ENCODE measurements around the gene PGAM2. TPM values are rescaled to one million over a fixed set of nuclear protein-coding genes. Genes with fewer than 3 reads are reported as not detected.

The PGAM2 gene
- total RNA-seq, 1 donor from 2014 or later = not detected

DNA sequence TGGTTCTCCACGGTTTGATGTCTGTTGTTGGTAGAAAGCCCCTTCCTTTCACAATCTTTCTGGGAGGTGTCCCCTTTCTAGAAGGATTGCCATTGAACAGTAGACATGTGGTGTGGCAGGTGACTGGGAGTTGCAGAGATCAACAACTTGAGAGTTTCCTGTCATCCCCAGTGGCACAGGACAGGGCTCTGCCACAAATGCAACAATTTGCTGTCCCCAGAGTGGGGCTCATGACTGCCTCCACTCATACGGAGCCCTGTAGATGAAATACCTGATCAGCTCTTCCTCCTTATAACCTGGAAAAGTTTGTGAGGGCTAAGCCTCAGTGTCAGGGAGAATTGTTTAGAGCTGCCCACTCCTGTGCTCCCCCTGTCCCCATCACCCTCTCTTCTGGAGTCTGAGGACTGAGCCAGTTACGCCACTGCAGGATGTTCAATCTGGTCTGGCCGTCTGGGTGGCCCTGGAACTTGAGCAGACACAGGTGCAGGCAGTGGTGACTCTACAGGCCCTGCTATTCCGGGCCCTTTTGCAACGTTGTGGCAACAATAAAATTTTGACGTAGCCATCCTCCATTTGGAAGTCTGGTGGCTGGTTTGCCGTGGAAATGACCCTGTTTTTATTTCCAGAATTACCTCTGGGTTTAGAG is 14.3 kb downstream of the PGAM2 start:
- H3K27ac ChIP-seq = peak overlapping the region; percentile 25
- peaks cover 49% of the 10 kb centered on the region for H3K4me1 ChIP-seq
- DNase-seq (ENCODE audit: extremely low spot score in 2 of 2) = no peak
- TF ChIP-seq POLR2AphosphoS5 (IDR thresholded peaks at IDR 0.05; ENCODE audit: insufficient read depth in 1 of 2, low read depth in 1 of 2) (no peak), POLR2A (IDR thresholded peaks at IDR 0.05) (no peak)
- TF ChIP-seq, protein P1, sequence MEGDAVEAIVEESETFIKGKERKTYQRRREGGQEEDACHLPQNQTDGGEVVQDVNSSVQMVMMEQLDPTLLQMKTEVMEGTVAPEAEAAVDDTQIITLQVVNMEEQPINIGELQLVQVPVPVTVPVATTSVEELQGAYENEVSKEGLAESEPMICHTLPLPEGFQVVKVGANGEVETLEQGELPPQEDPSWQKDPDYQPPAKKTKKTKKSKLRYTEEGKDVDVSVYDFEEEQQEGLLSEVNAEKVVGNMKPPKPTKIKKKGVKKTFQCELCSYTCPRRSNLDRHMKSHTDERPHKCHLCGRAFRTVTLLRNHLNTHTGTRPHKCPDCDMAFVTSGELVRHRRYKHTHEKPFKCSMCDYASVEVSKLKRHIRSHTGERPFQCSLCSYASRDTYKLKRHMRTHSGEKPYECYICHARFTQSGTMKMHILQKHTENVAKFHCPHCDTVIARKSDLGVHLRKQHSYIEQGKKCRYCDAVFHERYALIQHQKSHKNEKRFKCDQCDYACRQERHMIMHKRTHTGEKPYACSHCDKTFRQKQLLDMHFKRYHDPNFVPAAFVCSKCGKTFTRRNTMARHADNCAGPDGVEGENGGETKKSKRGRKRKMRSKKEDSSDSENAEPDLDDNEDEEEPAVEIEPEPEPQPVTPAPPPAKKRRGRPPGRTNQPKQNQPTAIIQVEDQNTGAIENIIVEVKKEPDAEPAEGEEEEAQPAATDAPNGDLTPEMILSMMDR (IDR thresholded peaks at IDR 0.05) = no peak
- peaks cover 0 to 59% of the 10 kb centered on the region in 2 donors for H3K36me3 ChIP-seq
- H3K9me3 ChIP-seq = no peaks in the 10 kb centered on the region
- intact Hi-C loops (cut with DNase I) = no loop called here
- H3K27me3 ChIP-seq = no peaks in the 10 kb centered on the region
- H3K4me3 ChIP-seq = no peak overlapping the region

DNA sequence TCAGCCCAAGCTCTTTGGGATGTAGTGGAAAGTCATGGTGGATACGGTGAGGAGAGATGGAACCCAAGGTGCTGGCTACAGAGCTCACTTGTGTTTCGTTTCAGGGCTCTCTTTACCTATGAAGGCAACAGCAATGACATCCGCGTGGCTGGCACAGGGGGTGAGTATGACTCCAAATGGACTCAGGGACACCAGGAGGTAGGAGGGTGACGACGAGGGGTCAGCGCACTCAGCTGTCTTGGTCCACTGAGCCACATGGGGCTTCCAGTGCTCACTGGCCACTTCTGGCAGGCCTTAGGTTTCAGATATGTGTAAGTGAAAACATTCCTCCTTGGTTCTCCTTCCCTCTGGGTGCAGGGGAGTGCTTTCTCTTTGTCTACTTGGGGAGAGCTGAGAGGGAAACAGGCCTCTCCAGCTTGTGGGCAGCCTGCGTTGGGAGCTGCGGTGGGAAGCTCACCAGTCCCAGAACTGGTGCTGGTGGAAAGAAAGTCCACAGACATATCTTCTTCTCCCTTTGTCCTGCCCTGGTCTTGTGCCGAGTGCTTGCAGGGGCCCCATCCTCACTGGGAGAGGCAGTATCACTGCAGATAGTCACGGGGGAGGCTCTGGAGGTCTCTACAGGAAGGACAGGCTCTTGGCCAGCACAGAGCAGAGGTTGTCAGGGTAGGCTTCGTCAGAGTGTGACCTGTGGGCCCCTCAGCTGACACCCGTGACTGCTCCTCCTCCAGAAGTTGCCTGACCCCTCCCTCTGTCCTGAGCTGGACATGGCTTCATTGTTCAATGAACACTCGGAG is 15.0 kb downstream of the PGAM2 start:
- H3K4me1 ChIP-seq = peaks cover 56% of the 10 kb centered on the region
- intact Hi-C loops (cut with DNase I) = no loop called here
- H3K9me3 ChIP-seq = no peaks in the 10 kb centered on the region
- no peak for TF ChIP-seq POLR2AphosphoS5 (IDR thresholded peaks at IDR 0.05; ENCODE audit: insufficient read depth in 1 of 2, low read depth in 1 of 2)
- TF ChIP-seq POLR2A (IDR thresholded peaks at IDR 0.05) = no peak
- TF ChIP-seq, protein P1 (IDR thresholded peaks at IDR 0.05) = no peak
- no peaks in the 10 kb centered on the region for H3K27me3 ChIP-seq
- H3K36me3 ChIP-seq = peaks cover 0 to 58% of the 10 kb centered on the region in 2 donors
- peak in 1 of 2 donors; percentile 61 for DNase-seq (ENCODE audit: extremely low spot score in 2 of 2)
- no peak overlapping the region for H3K4me3 ChIP-seq
- H3K27ac ChIP-seq = peak overlapping the region; percentile 9

DNA sequence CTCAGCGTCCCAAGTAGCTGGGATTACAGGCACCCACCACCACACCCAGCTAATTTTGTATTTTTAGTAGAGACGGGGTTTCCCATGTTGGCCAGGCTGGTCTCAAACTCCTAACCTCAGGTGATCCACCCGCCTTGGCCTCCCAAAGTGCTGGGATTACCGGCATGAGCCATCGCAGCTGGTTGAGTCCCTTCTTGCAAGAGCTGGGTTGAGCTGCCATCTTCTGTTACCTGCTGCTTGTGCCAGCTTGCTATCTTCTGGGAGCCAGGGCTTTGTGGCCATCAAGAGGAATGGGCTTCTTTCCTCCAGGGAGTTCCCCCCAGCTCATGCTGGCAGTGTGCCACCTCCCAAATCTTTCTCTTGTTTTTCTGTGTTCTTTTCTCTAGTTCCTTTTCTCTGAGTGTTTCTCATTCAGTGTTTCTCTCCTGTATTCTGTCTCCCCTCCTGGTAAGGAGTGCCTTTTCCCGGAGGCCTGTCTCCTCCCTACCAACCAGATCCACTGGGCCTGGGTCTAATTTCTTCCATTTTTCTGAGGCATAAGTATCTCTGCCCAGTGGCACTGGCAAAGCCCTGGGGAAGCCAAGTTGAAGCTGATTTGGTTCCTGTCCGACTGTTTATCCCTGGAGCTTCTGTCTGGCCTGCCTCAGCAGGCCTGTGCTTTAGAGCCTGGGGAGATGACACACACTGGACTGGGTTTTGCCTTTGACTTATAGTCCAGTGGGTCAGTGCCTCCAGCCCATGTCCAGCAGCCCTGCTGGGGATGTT is 17.2 kb downstream of the PGAM2 start:
- H3K27ac ChIP-seq = peak overlapping the region; percentile 26

DNA sequence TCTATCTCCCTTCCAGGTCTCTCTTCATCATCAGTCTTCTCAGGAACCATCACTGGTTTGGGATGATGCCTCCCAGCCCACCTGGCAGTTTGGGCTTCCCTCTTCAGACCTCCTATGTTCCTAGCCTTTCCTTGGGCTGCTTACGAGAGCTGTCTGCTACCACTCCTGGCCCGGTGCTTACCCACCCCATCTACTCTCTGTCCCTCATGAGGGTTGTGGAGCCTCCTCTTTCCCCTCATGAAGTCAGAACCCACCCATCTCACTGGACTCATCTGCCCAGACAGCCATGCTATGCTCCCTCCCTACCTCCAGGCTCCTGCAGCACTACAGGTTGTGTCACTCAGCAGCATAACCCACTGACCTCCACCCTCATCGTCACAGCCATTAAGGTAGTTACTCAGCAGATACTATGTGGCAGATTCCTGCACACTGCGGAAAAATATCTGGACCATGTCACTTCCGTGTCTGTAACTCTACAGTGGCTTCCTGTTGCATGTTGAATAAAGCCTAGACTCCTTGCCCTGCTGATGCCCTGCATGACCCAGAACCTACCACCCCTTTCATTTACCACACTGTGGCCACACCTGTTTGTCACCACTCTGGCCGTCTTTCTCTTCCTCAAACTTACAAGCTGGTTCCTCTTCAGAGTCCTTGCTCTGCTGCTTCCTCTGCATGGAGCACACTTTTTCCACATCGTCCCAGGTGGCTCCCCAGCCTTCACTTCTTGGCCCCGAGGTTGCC is 18.9 kb downstream of the PGAM2 start:
- no peaks in the 10 kb centered on the region for H3K9me3 ChIP-seq
- no peak overlapping the region for H3K4me3 ChIP-seq
- peaks cover 0 to 21% of the 10 kb centered on the region in 2 donors for H3K36me3 ChIP-seq
- peak in 1 of 2 donors; percentile 85 for DNase-seq (ENCODE audit: extremely low spot score in 2 of 2)
- peak overlapping the region; percentile 84 for H3K27ac ChIP-seq
- H3K27me3 ChIP-seq = no peaks in the 10 kb centered on the region
- peaks cover 53% of the 10 kb centered on the region for H3K4me1 ChIP-seq
- TF ChIP-seq, protein P1 (IDR thresholded peaks at IDR 0.05) = no peak
- no peak for TF ChIP-seq POLR2AphosphoS5 (IDR thresholded peaks at IDR 0.05; ENCODE audit: insufficient read depth in 1 of 2, low read depth in 1 of 2)
- no peak for TF ChIP-seq POLR2A (IDR thresholded peaks at IDR 0.05)
- intact Hi-C loops (cut with DNase I) = no loop called here

More for the DNA sequence above, 17.2 kb downstream of the PGAM2 start:
- DNase-seq (ENCODE audit: extremely low spot score in 2 of 2) = peak in 1 of 2 donors; percentile 93
- Histone ChIP-seq H3K4me1 (peaks cover 65% of the 10 kb centered on the region), H3K9me3 (no peaks in the 10 kb centered on the region), H3K27me3 (no peaks in the 10 kb centered on the region), H3K36me3 (peaks cover 0 to 37% of the 10 kb centered on the region in 2 donors), H3K4me3 (no peak overlapping the region)
- TF ChIP-seq POLR2AphosphoS5 (IDR thresholded peaks at IDR 0.05; ENCODE audit: insufficient read depth in 1 of 2, low read depth in 1 of 2) (no peak), POLR2A (IDR thresholded peaks at IDR 0.05) (no peak)
- TF ChIP-seq, protein P1 (IDR thresholded peaks at IDR 0.05) = no peak
- intact Hi-C loops (cut with DNase I) = no loop called here
